Measurements from ENCODE around the gene FZD8. TPM values are rescaled to one million over a fixed set of nuclear protein-coding genes. Genes with fewer than 3 reads are reported as not detected.

Gene FZD8
- polyA plus RNA-seq, 3 donors = 0.04 to 0.24 TPM; not detected in 1

DNA sequence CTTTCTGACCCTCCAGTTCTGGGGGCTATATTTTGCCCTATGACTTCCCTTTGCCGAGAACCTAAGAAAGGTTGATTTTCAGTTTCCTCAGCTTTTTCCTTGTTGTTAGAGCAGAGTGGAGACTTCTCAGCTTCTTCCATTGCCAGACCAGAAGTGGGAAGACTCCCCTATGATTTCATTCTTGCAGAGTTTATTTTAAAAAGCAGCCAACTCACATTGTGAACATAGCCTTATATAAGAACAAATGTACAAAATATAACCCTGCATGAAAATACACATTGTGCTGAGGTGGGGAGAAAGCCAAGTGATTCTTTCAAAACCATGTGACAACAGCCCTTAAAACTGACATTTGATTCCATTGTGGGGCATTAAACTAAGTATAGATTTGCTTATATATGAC is 33.8 kb upstream of the FZD8 start:
- intact Hi-C loops (cut with micrococcal nuclease) = no loop called here
- H3K79me2 ChIP-seq (ENCODE audit: insufficient read depth, low read length) = no peaks in the 10 kb centered on the region
- H3K27ac ChIP-seq (ENCODE audit: low read depth in 1 of 2, low read length in 2 of 2) = no peak overlapping the region
- Mint-ChIP-seq H3K27me3 (ENCODE audit: low read depth in 3 of 3) (peaks cover 0 to 7% (median 2%) of the 10 kb centered on the region in 3 donors), H3K9me3 (peaks cover 0 to 9% (median 2%) of the 10 kb centered on the region in 7 donors), H3K27ac (no peak overlapping the region), H3K4me3 (no peak overlapping the region), H3K4me1 (no peaks in the 10 kb centered on the region), H3K36me3 (no peaks in the 10 kb centered on the region)
- TF ChIP-seq, protein P1, sequence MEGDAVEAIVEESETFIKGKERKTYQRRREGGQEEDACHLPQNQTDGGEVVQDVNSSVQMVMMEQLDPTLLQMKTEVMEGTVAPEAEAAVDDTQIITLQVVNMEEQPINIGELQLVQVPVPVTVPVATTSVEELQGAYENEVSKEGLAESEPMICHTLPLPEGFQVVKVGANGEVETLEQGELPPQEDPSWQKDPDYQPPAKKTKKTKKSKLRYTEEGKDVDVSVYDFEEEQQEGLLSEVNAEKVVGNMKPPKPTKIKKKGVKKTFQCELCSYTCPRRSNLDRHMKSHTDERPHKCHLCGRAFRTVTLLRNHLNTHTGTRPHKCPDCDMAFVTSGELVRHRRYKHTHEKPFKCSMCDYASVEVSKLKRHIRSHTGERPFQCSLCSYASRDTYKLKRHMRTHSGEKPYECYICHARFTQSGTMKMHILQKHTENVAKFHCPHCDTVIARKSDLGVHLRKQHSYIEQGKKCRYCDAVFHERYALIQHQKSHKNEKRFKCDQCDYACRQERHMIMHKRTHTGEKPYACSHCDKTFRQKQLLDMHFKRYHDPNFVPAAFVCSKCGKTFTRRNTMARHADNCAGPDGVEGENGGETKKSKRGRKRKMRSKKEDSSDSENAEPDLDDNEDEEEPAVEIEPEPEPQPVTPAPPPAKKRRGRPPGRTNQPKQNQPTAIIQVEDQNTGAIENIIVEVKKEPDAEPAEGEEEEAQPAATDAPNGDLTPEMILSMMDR (IDR thresholded peaks at IDR 0.05) = no peak
- H4K20me1 ChIP-seq (ENCODE audit: insufficient read depth, low read length) = no peaks in the 10 kb centered on the region
- no peak overlapping the region for H2AFZ ChIP-seq (ENCODE audit: insufficient read depth, low read depth, low read length, poor library complexity, severe bottlenecking)
- WGBS (ENCODE audit: insufficient coverage) = no CpG with 5 or more reads among the region's 1 CpG
- H3K27me3 ChIP-seq (ENCODE audit: control insufficient read depth in 2 of 2, insufficient read depth in 2 of 2, low read length in 2 of 2) = no peaks in the 10 kb centered on the region
- no peak for DNase-seq
- H3K4me2 ChIP-seq (replicated peaks; ENCODE audit: extremely low read depth, low read length, poor library complexity, severe bottlenecking) = no peak overlapping the region
- H3K9me3 ChIP-seq (replicated peaks in 1 of 2; ENCODE audit: control insufficient read depth in 1 of 2, insufficient read depth in 1 of 2, low read length in 2 of 2) = no peaks in the 10 kb centered on the region
- H3K4me1 ChIP-seq (ENCODE audit: control insufficient read depth in 1 of 2, insufficient read depth in 2 of 2, low read length in 2 of 2) = no peaks in the 10 kb centered on the region
- H3K9ac ChIP-seq (ENCODE audit: insufficient read depth, low read length, poor library complexity, severe bottlenecking) = no peak overlapping the region
- no peaks in the 10 kb centered on the region for H3K36me3 ChIP-seq (replicated peaks in 1 of 2; ENCODE audit: control insufficient read depth in 1 of 2, insufficient read depth in 2 of 2, low read length in 2 of 2)
- H3K4me3 ChIP-seq (replicated peaks in 1 of 3; ENCODE audit: low read depth in 2 of 3, low read length in 3 of 3) = no peak overlapping the region

DNA sequence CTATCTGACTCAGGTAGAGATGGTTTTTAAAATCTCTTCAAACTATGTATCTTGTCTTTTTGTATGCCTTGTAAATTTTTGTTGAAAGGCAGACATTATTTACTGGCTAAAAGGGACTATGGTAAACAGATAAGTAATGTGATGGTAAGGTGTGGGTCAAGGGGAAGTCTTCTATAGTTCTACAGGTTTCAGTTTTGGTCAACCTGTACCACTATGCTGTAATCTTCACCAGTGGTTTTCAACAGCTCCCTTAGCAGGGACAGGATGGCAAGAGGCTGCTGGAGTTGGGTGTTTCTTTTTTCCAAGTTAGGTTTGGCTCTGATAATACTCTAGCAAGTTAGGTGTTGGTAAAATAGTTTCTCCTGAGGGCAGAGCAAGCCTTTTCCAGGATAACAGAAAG is 32.7 kb upstream of the FZD8 start:
- Histone ChIP-seq H3K9ac (ENCODE audit: insufficient read depth, low read length, poor library complexity, severe bottlenecking) (no peak overlapping the region), H2AFZ (ENCODE audit: insufficient read depth, low read depth, low read length, poor library complexity, severe bottlenecking) (no peak overlapping the region), H3K79me2 (ENCODE audit: insufficient read depth, low read length) (no peaks in the 10 kb centered on the region), H3K4me1 (ENCODE audit: control insufficient read depth in 1 of 2, insufficient read depth in 2 of 2, low read length in 2 of 2) (no peaks in the 10 kb centered on the region), H3K9me3 (replicated peaks in 1 of 2; ENCODE audit: control insufficient read depth in 1 of 2, insufficient read depth in 1 of 2, low read length in 2 of 2) (no peaks in the 10 kb centered on the region), H3K4me2 (replicated peaks; ENCODE audit: extremely low read depth, low read length, poor library complexity, severe bottlenecking) (no peak overlapping the region), H3K27me3 (ENCODE audit: control insufficient read depth in 2 of 2, insufficient read depth in 2 of 2, low read length in 2 of 2) (no peaks in the 10 kb centered on the region), H3K36me3 (replicated peaks in 1 of 2; ENCODE audit: control insufficient read depth in 1 of 2, insufficient read depth in 2 of 2, low read length in 2 of 2) (no peaks in the 10 kb centered on the region), H3K4me3 (replicated peaks in 1 of 3; ENCODE audit: low read depth in 2 of 3, low read length in 3 of 3) (no peak overlapping the region), H4K20me1 (ENCODE audit: insufficient read depth, low read length) (no peaks in the 10 kb centered on the region), H3K27ac (ENCODE audit: low read depth in 1 of 2, low read length in 2 of 2) (no peak overlapping the region)
- no peak for DNase-seq
- no peak overlapping the region for H3K27ac Mint-ChIP-seq
- H3K27me3 Mint-ChIP-seq (ENCODE audit: low read depth in 3 of 3) = peaks cover 0 to 9% (median 2%) of the 10 kb centered on the region in 3 donors
- TF ChIP-seq, protein P1 (IDR thresholded peaks at IDR 0.05) = no peak
- intact Hi-C loops (cut with micrococcal nuclease) = no loop called here
- no peaks in the 10 kb centered on the region for H3K4me1 Mint-ChIP-seq
- H3K4me3 Mint-ChIP-seq = no peak overlapping the region
- H3K36me3 Mint-ChIP-seq = no peaks in the 10 kb centered on the region
- H3K9me3 Mint-ChIP-seq = peaks cover 0 to 9% (median 5%) of the 10 kb centered on the region in 7 donors
